ENCODE results near the gene MASP1. TPM values are rescaled to one million over a fixed set of nuclear protein-coding genes. Genes with fewer than 3 reads are reported as not detected.

The MASP1 gene
- total RNA-seq, 1 experiment from 2014 or later: not detected

- TF ChIP-seq ZNF274 (IDR thresholded peaks at IDR 0.05; ENCODE audit: low read depth, low read length): no peak
- TF ChIP-seq SIN3A (IDR thresholded peaks at IDR 0.05; ENCODE audit: low read depth): no peak
- no peak for TF ChIP-seq ELF1 (IDR thresholded peaks at IDR 0.05; ENCODE audit: borderline replicate concordance, low read depth)
- no peak for TF ChIP-seq ZBTB33 (IDR thresholded peaks at IDR 0.05; ENCODE audit: extremely low read depth, insufficient replicate concordance, low read length)
- no peak for TF ChIP-seq REST (IDR thresholded peaks at IDR 0.05; ENCODE audit: low read depth)
- TF ChIP-seq ATF3 (IDR thresholded peaks at IDR 0.05): no peak
Measured at GRCh38 chr3:187310226-187310625, 18.7 kb upstream of the MASP1 start (continued).

GRCh38 chr3:187305881-187306280, 14.3 kb upstream of the MASP1 start:
- BruUV-seq (replicated peaks): no TSS peak
- Histone ChIP-seq H3K9ac (ENCODE audit: low read length) (no peak overlapping the region), H3K4me1 (ENCODE audit: control insufficient read depth in 1 of 2, insufficient read depth in 2 of 2, low read length in 2 of 2) (no peaks in the 10 kb centered on the region), H3K9me3 (ENCODE audit: control insufficient read depth in 1 of 2, insufficient read depth in 1 of 2, low read depth in 1 of 2, low read length in 2 of 2) (no peaks in the 10 kb centered on the region), H2AFZ (ENCODE audit: low read depth, low read length, poor library complexity, severe bottlenecking) (no peak overlapping the region), H3K4me2 (ENCODE audit: low read length) (no peak overlapping the region), H3K9me2 (ENCODE audit: insufficient read depth) (no peaks in the 10 kb centered on the region), H3K27ac (ENCODE audit: low read depth, low read length) (no peak overlapping the region), H3K27me3 (ENCODE audit: insufficient read depth, low read length) (peaks cover 18% of the 10 kb centered on the region), H4K20me1 (ENCODE audit: insufficient read depth) (no peaks in the 10 kb centered on the region), H3K79me2 (ENCODE audit: insufficient read depth, low read length) (no peaks in the 10 kb centered on the region), H3K4me3 (replicated peaks in 1 of 2; ENCODE audit: low read depth in 1 of 2, low read length in 2 of 2) (no peak overlapping the region), H3K36me3 (ENCODE audit: control insufficient read depth in 1 of 2, insufficient read depth in 2 of 2, low read length in 2 of 2) (no peaks in the 10 kb centered on the region)
- DNase-seq (ENCODE audit: low read depth, low spot score): no peak
- no peak for ATAC-seq
- TF ChIP-seq SP1 (IDR thresholded peaks at IDR 0.05; ENCODE audit: low read depth) (no peak), EZH2 (IDR thresholded peaks at IDR 0.05) (no peak), MAX (IDR thresholded peaks at IDR 0.05) (no peak), ZNF274 (IDR thresholded peaks at IDR 0.05; ENCODE audit: low read depth, low read length) (no peak), CBX3 (IDR thresholded peaks at IDR 0.05; ENCODE audit: low read depth) (no peak), CEBPB (IDR thresholded peaks at IDR 0.05; ENCODE audit: low read depth) (no peak), SIN3A (IDR thresholded peaks at IDR 0.05; ENCODE audit: low read depth) (no peak), POLR2A (IDR thresholded peaks at IDR 0.05; ENCODE audit: borderline replicate concordance, extremely low read depth, insufficient read depth, insufficient read length) (no peak), RAD21 (IDR thresholded peaks at IDR 0.05; ENCODE audit: low read depth) (no peak), ATF3 (IDR thresholded peaks at IDR 0.05) (no peak), TCF7L2 (IDR thresholded peaks at IDR 0.05; ENCODE audit: borderline replicate concordance, extremely low read depth, insufficient read depth, insufficient read length) (no peak), ZFX (IDR thresholded peaks at IDR 0.05) (no peak), EGR1 (IDR thresholded peaks at IDR 0.05; ENCODE audit: low read depth) (no peak)
- ChIA-PET CTCF (interaction anchor here (1.5 kb wide), 1 partner anchor 374 kb away, joined by 4 read pairs; no protein-coding TSS in a partner anchor), RAD21 (ENCODE audit: low non-redundant PET in 1 of 2, low total read pairs in 2 of 2, uncharacterized antibody in 2 of 2, unreplicated experiment in 2 of 2) (no interaction called here), POLR2A (no interaction called here)
- intact Hi-C loops (cut with micrococcal nuclease): no loop called here
